GM12874 (cell line): Measurements from ENCODE around the gene RAB31.

Experiments used
- TF ChIP-seq, protein P1 (sequence below): IDR thresholded peaks from 2 replicates; pipeline ENCODE4 v1.5.1; 2011; ENCODE audit warnings: low read depth, mild to moderate bottlenecking, control low read depth, low read length, moderate library complexity; ENCODE audit not compliant: insufficient read depth

The RAB31 gene

GRCh38 chr18:9704233-9705118 lies 3.6 kb upstream of the RAB31 start:
- TF ChIP-seq, protein P1, sequence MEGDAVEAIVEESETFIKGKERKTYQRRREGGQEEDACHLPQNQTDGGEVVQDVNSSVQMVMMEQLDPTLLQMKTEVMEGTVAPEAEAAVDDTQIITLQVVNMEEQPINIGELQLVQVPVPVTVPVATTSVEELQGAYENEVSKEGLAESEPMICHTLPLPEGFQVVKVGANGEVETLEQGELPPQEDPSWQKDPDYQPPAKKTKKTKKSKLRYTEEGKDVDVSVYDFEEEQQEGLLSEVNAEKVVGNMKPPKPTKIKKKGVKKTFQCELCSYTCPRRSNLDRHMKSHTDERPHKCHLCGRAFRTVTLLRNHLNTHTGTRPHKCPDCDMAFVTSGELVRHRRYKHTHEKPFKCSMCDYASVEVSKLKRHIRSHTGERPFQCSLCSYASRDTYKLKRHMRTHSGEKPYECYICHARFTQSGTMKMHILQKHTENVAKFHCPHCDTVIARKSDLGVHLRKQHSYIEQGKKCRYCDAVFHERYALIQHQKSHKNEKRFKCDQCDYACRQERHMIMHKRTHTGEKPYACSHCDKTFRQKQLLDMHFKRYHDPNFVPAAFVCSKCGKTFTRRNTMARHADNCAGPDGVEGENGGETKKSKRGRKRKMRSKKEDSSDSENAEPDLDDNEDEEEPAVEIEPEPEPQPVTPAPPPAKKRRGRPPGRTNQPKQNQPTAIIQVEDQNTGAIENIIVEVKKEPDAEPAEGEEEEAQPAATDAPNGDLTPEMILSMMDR, result no peak

DNA sequence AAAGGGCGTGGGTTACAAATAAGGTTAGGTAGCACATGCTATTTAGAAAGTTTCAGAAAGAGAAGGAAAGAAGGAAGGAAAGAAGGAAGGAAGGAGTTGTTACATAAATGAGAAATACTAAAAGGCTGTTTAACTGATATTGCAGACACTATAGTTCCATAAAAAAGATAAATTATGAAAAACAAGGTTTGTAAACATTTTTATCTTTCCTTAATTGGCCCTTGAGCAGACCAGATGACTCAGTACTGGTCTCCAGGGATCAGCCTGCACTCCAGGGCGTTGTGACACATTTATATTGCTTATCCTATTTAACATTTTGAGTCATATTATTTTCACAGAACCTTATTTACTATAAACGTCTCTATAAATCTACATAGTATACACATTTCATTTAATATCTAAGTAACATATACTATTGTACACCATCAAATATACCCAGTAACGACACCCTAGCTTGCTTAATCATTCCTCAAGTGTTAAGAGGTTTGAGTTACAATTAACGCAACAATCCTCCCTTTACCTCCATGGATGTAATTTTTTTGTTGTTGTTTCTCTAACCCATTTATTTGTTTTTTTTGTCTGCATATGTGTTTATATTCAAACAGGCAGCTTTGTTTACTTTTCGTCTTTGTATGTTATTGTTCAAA lies 2.8 kb upstream of the RAB31 start:
- TF ChIP-seq, protein P1, result no peak

DNA sequence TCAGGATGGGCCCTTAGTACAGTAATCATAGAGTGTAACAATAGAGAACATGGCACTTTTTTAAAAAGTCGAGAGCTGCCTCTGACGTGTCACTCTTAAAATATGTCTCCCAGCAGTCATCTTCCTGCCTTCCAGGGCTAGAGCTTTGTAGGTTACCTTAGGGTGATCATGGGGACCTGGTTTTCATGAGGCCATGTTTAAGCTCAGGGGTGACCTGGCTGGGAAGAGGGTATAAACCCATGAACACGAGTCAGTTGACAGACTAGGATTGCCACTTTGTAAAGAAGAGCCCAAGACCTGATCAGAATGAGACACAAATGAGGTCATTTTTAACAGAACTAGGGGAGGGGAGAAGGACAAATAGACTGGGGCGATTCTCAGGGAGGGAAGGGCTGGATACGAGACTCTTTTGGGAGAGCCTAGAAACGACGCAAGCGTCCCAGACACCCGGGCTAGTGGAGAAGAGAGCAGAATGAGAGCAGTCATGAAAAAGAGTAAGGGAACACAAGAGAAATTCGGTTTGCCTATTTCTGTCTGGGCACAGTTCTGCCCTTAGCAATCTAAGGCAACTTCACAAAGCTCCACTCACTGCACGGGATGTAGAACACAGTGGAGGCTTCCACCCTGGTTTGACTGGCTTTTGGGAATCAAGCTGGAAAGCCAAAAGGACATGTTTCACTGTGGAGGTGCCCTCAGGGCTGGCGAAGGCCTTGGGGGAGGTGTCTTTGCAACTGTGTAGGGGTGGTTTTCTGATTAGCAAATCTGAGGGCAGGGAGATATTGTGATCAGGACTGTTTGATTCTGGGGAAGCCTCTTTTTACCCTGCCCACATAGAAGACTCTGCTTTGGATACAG lies 1.8 kb upstream of the RAB31 start:
- TF ChIP-seq, protein P1, result no peak

DNA sequence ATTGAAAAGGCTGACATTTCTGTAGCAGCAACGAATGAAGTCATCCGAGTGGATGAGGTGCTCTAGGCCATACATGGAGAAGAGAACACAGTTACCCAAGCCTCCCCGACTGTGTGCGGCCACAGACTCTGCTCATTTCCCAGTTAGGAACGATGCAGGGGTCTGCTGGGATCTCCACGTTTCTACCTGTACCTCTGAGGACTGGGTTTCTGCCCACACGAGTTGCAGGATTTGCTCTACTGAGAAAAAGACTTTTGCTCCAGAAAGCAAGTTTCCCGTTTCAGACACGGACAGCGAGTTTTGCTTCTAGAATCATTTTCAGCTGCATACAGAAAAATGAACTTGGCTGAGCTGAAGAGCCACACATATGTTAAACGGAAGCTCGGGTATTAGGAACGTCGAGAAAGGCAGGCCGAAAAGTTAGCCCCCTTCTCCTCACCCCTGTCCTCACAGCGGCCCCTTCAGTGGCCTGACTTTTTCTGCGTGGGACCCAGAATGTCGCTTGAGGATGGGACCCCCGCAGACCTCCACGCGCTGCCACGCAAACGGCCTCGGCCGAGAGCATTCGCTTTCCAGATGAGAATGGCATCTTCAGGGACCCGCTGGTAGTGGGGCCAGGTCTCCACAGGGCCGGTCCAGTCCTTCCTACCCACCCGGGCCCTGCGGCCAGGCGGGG lies 582 bp upstream of the RAB31 start:
- TF ChIP-seq, protein P1, result no peak

GRCh38 chr18:9708434-9709303 lies 568 bp downstream of the RAB31 start:
- TF ChIP-seq, protein P1, result no peak

DNA sequence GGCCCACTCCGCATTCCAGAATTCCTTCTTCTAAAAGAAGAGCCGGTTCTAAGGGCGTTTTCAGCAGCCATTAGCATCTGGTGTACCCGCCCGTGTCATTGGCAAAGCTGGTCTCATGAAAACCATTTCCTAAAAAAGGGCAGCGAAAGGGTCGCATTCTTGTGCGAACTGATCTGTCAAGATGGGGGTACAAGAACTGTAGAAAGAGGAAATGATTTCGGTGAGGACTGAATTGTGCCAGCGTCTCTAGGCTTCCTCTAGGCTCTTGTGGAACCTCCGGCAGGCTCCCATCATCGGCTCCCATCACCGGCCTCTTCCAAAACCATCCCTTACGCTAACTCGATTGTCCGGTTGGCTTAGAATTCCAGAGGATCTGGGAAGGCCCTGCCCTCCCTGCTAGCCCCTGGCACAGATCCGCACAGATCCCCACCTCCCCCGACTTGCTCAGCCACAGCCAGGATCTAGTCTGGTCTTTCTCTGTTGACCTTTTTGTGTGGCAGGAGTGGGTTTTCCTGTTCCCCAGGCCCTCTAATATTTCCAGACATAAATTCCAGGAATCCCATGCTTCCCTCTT lies 1.3 kb downstream of the RAB31 start:
- TF ChIP-seq, protein P1, result no peak
